Activated CD4-positive, alpha-beta T cell treated with anti-CD3 and anti-CD28 coated beads, Interleukin-2, amount 10 ng/mL, durations not matched to agents 7 days and 5 days (primary cell): Measurements from ENCODE around the gene SLC4A11. TPM values are rescaled to one million over a fixed set of nuclear protein-coding genes. Genes with fewer than 3 reads are reported as not detected.
"Not testable (repeated sequence)": the region's sequence is repeated elsewhere in the genome, so short reads cannot be mapped to it uniquely, and the experiment has no call there.

Experiments used
- CTCF ChIA-PET: fragments of 350-600 bp; sonication (Branson Sonifier 250); formaldehyde crosslinking; loops from one replicate; lab custom pipeline; 2021; ENCODE audit warnings: antibody characterized with exemption; lab: Charles Lee
- POLR2A ChIA-PET: fragments of 350-600 bp; sonication (Branson Sonifier 250); formaldehyde crosslinking; loops from one replicate; lab custom pipeline; 2021; ENCODE audit warnings: antibody characterized with exemption; lab: Charles Lee
- DNase-seq: peaks from one replicate; pipeline ENCODE4 v3.0.0-alpha.2; 2020
- H3K27ac Mint-ChIP-seq: one replicate; pipeline ENCODE4 v1.8.0; 2021; ENCODE audit warnings: mild to moderate bottlenecking, moderate library complexity, mixed read lengths
- H3K27me3 Mint-ChIP-seq: one replicate; pipeline ENCODE4 v1.8.0; 2021; ENCODE audit warnings: mixed read lengths
- H3K36me3 Mint-ChIP-seq: one replicate; pipeline ENCODE4 v1.8.0; 2021; ENCODE audit warnings: low read depth, mixed read lengths
- H3K4me1 Mint-ChIP-seq: one replicate; pipeline ENCODE4 v1.8.0; 2021; ENCODE audit warnings: mixed read lengths
- H3K4me3 Mint-ChIP-seq: one replicate; pipeline ENCODE4 v1.8.0; 2021; ENCODE audit warnings: mild to moderate bottlenecking, moderate library complexity, mixed read lengths
- H3K9me3 Mint-ChIP-seq: one replicate; pipeline ENCODE4 v1.8.0; 2021; ENCODE audit warnings: mixed read lengths
- total RNA-seq, 2 experiments: library from RNA; stranded (reverse); gene quantifications; one replicate each; pipeline ENCODE4 v1.2.3, GENCODE V29; 2021

SLC4A11 gene
- total RNA-seq, 2 experiments from 2014 or later = 0.50 to 0.77 TPM

- peaks cover 36% of the 10 kb centered on the region for H3K36me3 Mint-ChIP-seq
- H3K27ac Mint-ChIP-seq = no peak overlapping the region
- no peaks in the 10 kb centered on the region for H3K9me3 Mint-ChIP-seq
- ChIA-PET CTCF (interaction anchor here (0.6 to 1.1 kb wide), 3 partner anchors 11 to 480 kb away, joined by 3 read pairs; no protein-coding TSS in a partner anchor), POLR2A (no interaction called here)
- H3K4me1 Mint-ChIP-seq = no peaks in the 10 kb centered on the region
- no peak for DNase-seq
- no peak overlapping the region for H3K4me3 Mint-ChIP-seq
- no peaks in the 10 kb centered on the region for H3K27me3 Mint-ChIP-seq
Measured at GRCh38 chr20:3188823-3189413, 50.1 kb downstream of the SLC4A11 start.

DNA sequence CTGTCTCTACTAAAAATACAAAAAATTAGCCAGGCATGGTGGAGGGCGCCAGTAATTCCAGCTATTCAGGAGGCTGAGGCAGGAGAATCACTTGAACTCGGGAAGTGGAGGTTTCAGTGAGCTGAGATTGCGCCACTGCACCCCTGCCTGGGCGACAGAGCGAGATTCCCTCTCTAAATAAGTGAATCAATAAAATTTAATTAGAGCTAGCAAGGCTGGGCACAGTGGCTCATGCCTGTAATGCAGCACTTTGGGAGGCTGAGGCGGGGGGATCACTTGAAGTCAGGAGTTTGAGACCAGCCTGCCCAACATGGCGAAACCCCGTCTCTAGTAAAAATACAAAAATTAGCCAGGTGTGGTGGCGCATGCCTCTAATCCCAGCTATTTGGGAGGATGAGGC is 51.1 kb downstream of the SLC4A11 start:
- peaks cover 35% of the 10 kb centered on the region for H3K36me3 Mint-ChIP-seq
- not testable (repeated sequence) for H3K27ac Mint-ChIP-seq, H3K9me3 Mint-ChIP-seq, H3K4me3 Mint-ChIP-seq, DNase-seq, H3K27me3 Mint-ChIP-seq, H3K4me1 Mint-ChIP-seq
- ChIA-PET CTCF (interaction anchor here (0.6 to 1.3 kb wide), 4 partner anchors 9 to 481 kb away, joined by 3 to 4 read pairs (median 3); no protein-coding TSS in a partner anchor), POLR2A (interaction anchor here (0.7 kb wide), 1 partner anchor 278 kb away, joined by 3 read pairs; no protein-coding TSS in a partner anchor)

- no peak for DNase-seq
- Mint-ChIP-seq H3K9me3 (no peaks in the 10 kb centered on the region), H3K4me3 (no peak overlapping the region), H3K36me3 (peaks cover 5% of the 10 kb centered on the region), H3K4me1 (no peaks in the 10 kb centered on the region), H3K27ac (no peak overlapping the region), H3K27me3 (no peaks in the 10 kb centered on the region)
- CTCF ChIA-PET = interaction anchor here (0.6 to 1.2 kb wide), 2 partner anchors 20 to 31 kb away, joined by 3 to 4 read pairs; no protein-coding TSS in a partner anchor
- POLR2A ChIA-PET = no interaction called here
Measured at GRCh38 chr20:3183896-3184612, 54.9 kb downstream of the SLC4A11 start.

DNA sequence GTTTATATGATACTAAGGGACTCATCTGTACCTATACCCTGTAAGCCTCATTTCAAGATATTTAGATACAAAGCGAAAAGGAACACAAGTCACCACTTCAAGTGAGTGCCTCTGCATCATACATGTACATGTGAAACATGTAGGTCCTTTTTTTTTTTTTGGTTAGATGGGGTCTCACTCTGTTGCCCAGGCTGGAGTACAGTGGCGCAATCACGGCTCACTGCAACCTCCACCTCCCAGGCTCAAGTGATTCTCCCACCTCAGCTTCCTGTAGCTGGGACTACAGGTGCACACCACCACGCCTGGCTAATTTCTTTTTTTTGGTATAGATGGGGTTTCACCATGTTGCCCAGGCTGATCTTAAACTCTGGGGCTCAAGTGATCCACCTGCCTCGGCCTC is 56.6 kb downstream of the SLC4A11 start:
- H3K36me3 Mint-ChIP-seq, POLR2A ChIA-PET: not testable (repeated sequence)

GRCh38 chr20:3181270-3181669 is 57.7 kb downstream of the SLC4A11 start:
- CTCF ChIA-PET = no interaction called here
- POLR2A ChIA-PET = no interaction called here
- no peak for DNase-seq

More for the DNA sequence above, 56.6 kb downstream of the SLC4A11 start:
- DNase-seq, H3K9me3 Mint-ChIP-seq, H3K4me1 Mint-ChIP-seq, H3K27me3 Mint-ChIP-seq, H3K4me3 Mint-ChIP-seq, H3K27ac Mint-ChIP-seq: not testable (repeated sequence)
- CTCF ChIA-PET = interaction anchor here (0.7 kb wide), 1 partner anchor 337 kb away, joined by 4 read pairs; no protein-coding TSS in a partner anchor

DNA sequence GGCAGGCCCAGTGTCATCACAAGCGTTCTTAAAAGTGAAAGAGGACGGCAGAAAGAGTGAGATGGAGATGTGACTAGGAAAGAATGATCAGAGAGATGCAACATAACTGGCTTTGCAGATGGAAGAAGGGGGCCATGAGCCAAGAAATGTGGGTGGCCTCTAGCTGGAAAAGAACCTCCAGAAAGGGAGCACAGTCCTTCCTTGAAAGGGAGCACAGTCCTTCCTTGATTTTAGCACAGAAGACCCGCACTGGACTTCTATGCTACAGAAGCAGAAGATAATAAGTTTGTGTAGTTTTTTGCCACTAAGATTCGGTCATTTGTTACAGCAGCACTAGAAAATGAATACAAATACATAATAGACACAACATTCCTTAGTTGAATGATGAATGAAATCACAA is 58.7 kb downstream of the SLC4A11 start:
- Mint-ChIP-seq H3K27me3 (peaks cover 6% of the 10 kb centered on the region), H3K4me3 (no peak overlapping the region)
- CTCF ChIA-PET = no interaction called here

More at GRCh38 chr20:3181270-3181669, 57.7 kb downstream of the SLC4A11 start:
- peaks cover 2% of the 10 kb centered on the region for H3K36me3 Mint-ChIP-seq
- H3K4me3 Mint-ChIP-seq = no peak overlapping the region
- H3K4me1 Mint-ChIP-seq = no peaks in the 10 kb centered on the region
- no peaks in the 10 kb centered on the region for H3K27me3 Mint-ChIP-seq
- H3K27ac Mint-ChIP-seq = no peak overlapping the region
- H3K9me3 Mint-ChIP-seq = no peaks in the 10 kb centered on the region

GRCh38 chr20:3177746-3178485 is 61.1 kb downstream of the SLC4A11 start:
- no peak for DNase-seq
- ChIA-PET POLR2A (no interaction called here), CTCF (no interaction called here)
- peaks cover 13% of the 10 kb centered on the region for H3K4me1 Mint-ChIP-seq
- peaks cover 21% of the 10 kb centered on the region for H3K27me3 Mint-ChIP-seq
- H3K4me3 Mint-ChIP-seq = no peak overlapping the region
- H3K27ac Mint-ChIP-seq = no peak overlapping the region
- no peaks in the 10 kb centered on the region for H3K9me3 Mint-ChIP-seq
- peaks cover 4% of the 10 kb centered on the region for H3K36me3 Mint-ChIP-seq

More for the DNA sequence above, 58.7 kb downstream of the SLC4A11 start:
- Mint-ChIP-seq H3K4me1 (no peaks in the 10 kb centered on the region), H3K36me3 (peaks cover 4% of the 10 kb centered on the region), H3K27ac (no peak overlapping the region), H3K9me3 (no peaks in the 10 kb centered on the region)
- POLR2A ChIA-PET = no interaction called here
- no peak for DNase-seq

Other genes with a start within 250 kb of the SLC4A11 start
- gene GNRH2, start 195.6 kb downstream of the SLC4A11 start, total RNA-seq = 1 to 10 TPM; 1.2 to 2.0 TPM
- gene MRPS26, start 193.1 kb downstream of the SLC4A11 start, total RNA-seq = 10 to 100 TPM; 30.6 to 37.2 TPM
- gene OXT, start 167.6 kb downstream of the SLC4A11 start, total RNA-seq = not detected
- not detected for gene AVP, start 154.5 kb downstream of the SLC4A11 start, total RNA-seq
- gene FASTKD5, start 79.3 kb downstream of the SLC4A11 start, total RNA-seq = 10 to 100 TPM; 22.2 to 24.4 TPM
- gene UBOX5, start 79.3 kb downstream of the SLC4A11 start, total RNA-seq = 1 to 10 TPM; 8.5 to 9.0 TPM
- gene LZTS3, start 65.6 kb downstream of the SLC4A11 start, total RNA-seq = under 1 TPM; 0.62 to 0.65 TPM
- 10 to 100 TPM; 46.5 to 58.9 TPM for gene DDRGK1, start 34.5 kb downstream of the SLC4A11 start, total RNA-seq
- gene ITPA, start 29.7 kb downstream of the SLC4A11 start, total RNA-seq = 10 to 100 TPM; 52.1 to 72.7 TPM
- gene DNAAF9, start 168.5 kb upstream of the SLC4A11 start, total RNA-seq = 1 to 10 TPM; 1.9 to 2.4 TPM
- 1 to 10 TPM; 7.8 TPM for gene ATRN, start 231.8 kb upstream of the SLC4A11 start, total RNA-seq